PC-9 (cell line): ENCODE measurements around the gene FNDC7. TPM values are rescaled to one million over a fixed set of nuclear protein-coding genes. Genes with fewer than 3 reads are reported as not detected.

Experiments
- BruUV-seq: library from RNA; stranded (reverse); fragments of 400-500 nt; replicated peaks from 2 replicates; lab custom pipeline; 2021; lab: Mats Ljungman, UMichigan
- CTCF ChIA-PET: fragments of 300-600 bp; sonication (Branson Sonifier 250); formaldehyde crosslinking; loops from one replicate; lab custom pipeline; 2022; ENCODE audit warnings: antibody characterized with exemption; lab: Charles Lee
- POLR2A ChIA-PET: fragments of 300-600 bp; sonication (Branson Sonifier 250); formaldehyde crosslinking; loops from one replicate; lab custom pipeline; 2022; ENCODE audit warnings: antibody characterized with exemption; ENCODE audit not compliant: unreplicated experiment; lab: Charles Lee
- DNase-seq, 2 experiments: peaks; one replicate each; pipeline versions ENCODE4 v3.0.0 to v3.0.0-alpha.2; 2015 to 2022; ENCODE audit warnings: mixed read lengths in 1 of 2
- H2AFZ ChIP-seq: fragments of 200-600 bp; sonication (generic); 2 replicates; pipeline ENCODE4 v1.8.1; 2017; ENCODE audit warnings: antibody characterized with exemption
- H3F3A ChIP-seq: fragments of 200-600 bp; sonication (generic); 2 replicates; pipeline ENCODE4 v1.8.1; 2017; ENCODE audit warnings: antibody characterized with exemption, mild to moderate bottlenecking, low read depth; ENCODE audit not compliant: insufficient read depth
- H3K27ac ChIP-seq: fragments of 200-600 bp; sonication (generic); 2 replicates; pipeline ENCODE4 v1.6.1; 2016; ENCODE audit warnings: mixed run types
- H3K27me3 ChIP-seq: fragments of 200-600 bp; sonication (generic); 2 replicates; pipeline ENCODE4 v1.6.1; 2016; ENCODE audit warnings: low read depth, mixed run types; ENCODE audit not compliant: insufficient read depth
- H3K36me3 ChIP-seq: fragments of 200-600 bp; sonication (generic); 2 replicates; pipeline ENCODE4 v1.6.1; 2016; ENCODE audit warnings: low read depth, mixed run types
- H3K4me1 ChIP-seq: fragments of 200-600 bp; sonication (generic); replicated peaks from 2 replicates; pipeline ENCODE4 v1.6.1; 2016; ENCODE audit warnings: mixed run types; ENCODE audit not compliant: insufficient read depth
- H3K4me2 ChIP-seq: fragments of 200-600 bp; sonication (generic); 2 replicates; pipeline ENCODE4 v1.6.1; 2017; ENCODE audit warnings: mixed run types
- H3K4me3 ChIP-seq: fragments of 200-600 bp; sonication (generic); 2 replicates; pipeline ENCODE4 v1.6.1; 2016; ENCODE audit warnings: mixed run types
- H3K79me2 ChIP-seq: fragments of 200-600 bp; sonication (generic); 2 replicates; pipeline ENCODE4 v1.6.1; 2017; ENCODE audit warnings: low read depth, mixed run types
- H3K9me2 ChIP-seq: fragments of 200-600 bp; sonication (generic); 2 replicates; pipeline ENCODE4 v1.8.1; 2017; ENCODE audit warnings: mild to moderate bottlenecking; ENCODE audit not compliant: insufficient read depth
- H3K9me3 ChIP-seq: fragments of 200-600 bp; sonication (generic); 2 replicates; pipeline ENCODE4 v1.8.1; 2016; ENCODE audit warnings: low read depth; ENCODE audit not compliant: insufficient read depth
- H4K20me1 ChIP-seq: fragments of 200-600 bp; sonication (generic); 2 replicates; pipeline ENCODE4 v1.8.1; 2017; ENCODE audit not compliant: insufficient read depth
- CTCF ChIP-seq: fragments of 200-600 bp; sonication (generic); conservative IDR thresholded peaks from 2 replicates; pipeline ENCODE4 v1.6.1; 2017; ENCODE audit warnings: mixed run types, antibody characterized with exemption, mild to moderate bottlenecking, moderate library complexity
- EZH2 ChIP-seq: fragments of 200-600 bp; sonication (generic); IDR thresholded peaks from 2 replicates; pipeline ENCODE4 v1.8.0; 2017; ENCODE audit warnings: antibody characterized with exemption, low read depth
- intact Hi-C: fragments of 100-400 bp; cut with micrococcal nuclease; formaldehyde crosslinking; loops from one replicate; pipeline ENCODE4 v1.10.0; 2022; ENCODE audit not compliant: unreplicated experiment
- total RNA-seq: library from RNA; stranded (reverse); gene quantifications from 2 replicates; pipeline ENCODE4 v1.2.3, GENCODE V29; 2021

Gene FNDC7
- total RNA-seq, 1 experiment from 2014 or later: 0.20 TPM

- H3K36me3 ChIP-seq: no peaks in the 10 kb centered on the region
- no TSS peak for BruUV-seq
- H3K27ac ChIP-seq: no peak overlapping the region
- DNase-seq: no peak
- H3K79me2 ChIP-seq: no peaks in the 10 kb centered on the region
- H2AFZ ChIP-seq: no peak overlapping the region
- H3K9me3 ChIP-seq: no peaks in the 10 kb centered on the region
- ChIA-PET POLR2A (no interaction called here), CTCF (no interaction called here)
- H3K9me2 ChIP-seq: no peaks in the 10 kb centered on the region
- no peak overlapping the region for H3K4me2 ChIP-seq
- no peaks in the 10 kb centered on the region for H3K27me3 ChIP-seq
- TF ChIP-seq EZH2: no peak
- intact Hi-C loops: no loop called here
- peaks cover 20% of the 10 kb centered on the region for H3F3A ChIP-seq
- no peak overlapping the region for H3K4me3 ChIP-seq
- no peaks in the 10 kb centered on the region for H4K20me1 ChIP-seq
- peaks cover 30% of the 10 kb centered on the region for H3K4me1 ChIP-seq
Observed at GRCh38 chr1:108717774-108718316, 5.1 kb downstream of the FNDC7 start.

GRCh38 chr1:108718927-108719655 lies 6.4 kb downstream of the FNDC7 start:
- H4K20me1 ChIP-seq: no peaks in the 10 kb centered on the region
- peaks cover 20% of the 10 kb centered on the region for H3F3A ChIP-seq
- BruUV-seq: no TSS peak
- POLR2A ChIA-PET: no interaction called here
- H3K9me2 ChIP-seq: no peaks in the 10 kb centered on the region
- no peaks in the 10 kb centered on the region for H3K9me3 ChIP-seq
- H3K27ac ChIP-seq: peak overlapping the region; percentile 88
- H3K4me2 ChIP-seq: peak overlapping the region; percentile 68
- peak overlapping the region; percentile 69; the same call in 1 of the 2 replicates for H2AFZ ChIP-seq
- H3K79me2 ChIP-seq: no peaks in the 10 kb centered on the region
- no peaks in the 10 kb centered on the region for H3K36me3 ChIP-seq
- intact Hi-C loops: no loop called here
- no peak for TF ChIP-seq CTCF
- TF ChIP-seq EZH2: no peak
- no peak for DNase-seq
- no peak overlapping the region for H3K4me3 ChIP-seq
- no peaks in the 10 kb centered on the region for H3K27me3 ChIP-seq
- H3K4me1 ChIP-seq: peaks cover 30% of the 10 kb centered on the region
- CTCF ChIA-PET: interaction anchor here (0.5 kb wide), 1 partner anchor 356 kb away, joined by 8 read pairs; no protein-coding TSS in a partner anchor

GRCh38 chr1:108719656-108720435 lies 7.1 kb downstream of the FNDC7 start:
- H3K9me3 ChIP-seq: no peaks in the 10 kb centered on the region
- peak overlapping the region; percentile 69 for H2AFZ ChIP-seq
- H3K9me2 ChIP-seq: no peaks in the 10 kb centered on the region
- DNase-seq: peak; percentile 55 to 85
- BruUV-seq: no TSS peak
- peak overlapping the region; percentile 88 for H3K27ac ChIP-seq
- TF ChIP-seq EZH2 (no peak), CTCF (no peak)
- H3K4me1 ChIP-seq: peaks cover 30% of the 10 kb centered on the region
- no peaks in the 10 kb centered on the region for H4K20me1 ChIP-seq
- peak overlapping the region; percentile 68 for H3K4me2 ChIP-seq
- H3K79me2 ChIP-seq: no peaks in the 10 kb centered on the region
- peak overlapping the region; percentile 15; the same call in 1 of the 2 replicates for H3K4me3 ChIP-seq
- POLR2A ChIA-PET: no interaction called here
- H3K36me3 ChIP-seq: no peaks in the 10 kb centered on the region
- intact Hi-C loops: loop anchor here (2.0 kb wide), 1 partner anchor 27 kb away; the partner anchor contains the start of gene STXBP3
- CTCF ChIA-PET: interaction anchor here (0.5 kb wide), 1 partner anchor 355 kb away, joined by 8 read pairs; no protein-coding TSS in a partner anchor
- H3K27me3 ChIP-seq: no peaks in the 10 kb centered on the region
- H3F3A ChIP-seq: peaks cover 20% of the 10 kb centered on the region
